ENCODE results near the gene VSTM2B. TPM values are rescaled to one million over a fixed set of nuclear protein-coding genes. Genes with fewer than 3 reads are reported as not detected.

VSTM2B gene
- total and polyA plus RNA-seq, 2 of the 4 experiments (the other 2 are of a cell fraction): not detected

DNA sequence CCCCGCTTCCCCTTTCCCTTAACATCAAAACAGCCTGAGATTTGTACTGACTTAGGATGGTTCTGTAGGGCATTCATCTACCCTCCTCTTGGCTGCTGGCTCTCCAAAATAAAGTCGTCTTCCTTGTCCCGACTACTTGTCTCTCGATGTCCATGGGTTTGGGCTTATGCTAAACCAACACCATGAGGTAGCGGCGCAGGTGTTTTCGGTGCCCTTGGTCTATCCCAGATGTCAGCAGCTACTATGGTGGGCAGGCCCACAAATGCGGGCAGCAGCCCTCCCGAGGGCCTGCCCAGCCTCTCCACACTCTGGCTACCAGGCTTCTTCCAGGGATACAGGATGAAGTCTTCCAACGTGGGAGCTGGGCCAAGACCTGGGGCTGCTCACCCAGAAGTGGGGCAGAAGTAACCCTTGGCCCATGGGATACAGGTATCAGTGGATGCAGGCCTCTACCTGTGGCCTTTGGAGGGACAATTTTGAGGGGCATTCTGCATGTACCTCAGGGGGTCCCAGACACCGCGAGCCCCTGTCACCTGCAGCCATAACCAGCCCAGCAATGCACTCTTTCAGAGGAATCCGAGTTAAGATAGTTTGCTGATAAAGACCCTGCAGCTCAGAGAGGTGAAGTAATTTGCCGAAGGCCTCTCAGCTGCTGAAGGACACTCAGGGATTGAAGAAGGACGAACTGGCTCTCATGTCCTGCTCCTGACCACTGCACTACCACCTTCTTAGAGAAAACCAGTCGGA lies 47.8 kb upstream of the VSTM2B start:
- no peak overlapping the region for H2BK15ac ChIP-seq (ENCODE audit: low read depth, low read length)
- H3K36me3 ChIP-seq (ENCODE audit: control insufficient read depth, insufficient read depth, low read length): no peaks in the 10 kb centered on the region
- no peaks in the 10 kb centered on the region for H3K27me3 ChIP-seq (ENCODE audit: control insufficient read depth, insufficient read depth, low read length)
- no peak overlapping the region for H2BK5ac ChIP-seq (ENCODE audit: low read depth, low read length, poor library complexity, severe bottlenecking)
- H2BK120ac ChIP-seq (ENCODE audit: low read depth, low read length): no peak overlapping the region
- H3K23ac ChIP-seq (ENCODE audit: low read depth, low read length): no peak overlapping the region
- H3K4me3 ChIP-seq (ENCODE audit: insufficient read depth, low read depth, low read length): no peak overlapping the region
- H2AK9ac ChIP-seq (replicated peaks; ENCODE audit: low read depth, low read length, poor library complexity): no peak overlapping the region
- TF ChIP-seq CTCF (conservative IDR thresholded peaks at IDR 0.05; ENCODE audit: low read depth, low read length): no peak
- TF ChIP-seq BHLHE40 (IDR thresholded peaks at IDR 0.05; ENCODE audit: low read depth, low read length): no peak
- TF ChIP-seq RFX5 (IDR thresholded peaks at IDR 0.05; ENCODE audit: low read depth, low read length): no peak
- no peak for TF ChIP-seq RCOR1 (IDR thresholded peaks at IDR 0.05; ENCODE audit: insufficient replicate concordance, low read length)
- TF ChIP-seq MXI1 (IDR thresholded peaks at IDR 0.05; ENCODE audit: borderline replicate concordance, low read depth, low read length): no peak
- no peak for TF ChIP-seq NFE2L2 (IDR thresholded peaks at IDR 0.05; ENCODE audit: low read depth, low read length)
- no peak for TF ChIP-seq CHD1 (IDR thresholded peaks at IDR 0.05; ENCODE audit: low read depth, low read length)
- no peak for TF ChIP-seq RAD21 (IDR thresholded peaks at IDR 0.05; ENCODE audit: low read length)
- TF ChIP-seq MAFK (IDR thresholded peaks at IDR 0.05; ENCODE audit: low read depth, low read length): no peak
- no peak for TF ChIP-seq CEBPB (IDR thresholded peaks at IDR 0.05; ENCODE audit: low read depth, low read length)
- no peak for TF ChIP-seq USF2 (IDR thresholded peaks at IDR 0.05; ENCODE audit: low read depth, low read length)
- TF ChIP-seq FOS (IDR thresholded peaks at IDR 0.05; ENCODE audit: low read depth, low read length): no peak
- TF ChIP-seq ELK1 (IDR thresholded peaks at IDR 0.05; ENCODE audit: borderline replicate concordance, low read depth, low read length): no peak
- no peak for TF ChIP-seq SMC3 (IDR thresholded peaks at IDR 0.05; ENCODE audit: low read depth, low read length)
- no peak for TF ChIP-seq MAZ (IDR thresholded peaks at IDR 0.05; ENCODE audit: borderline replicate concordance, low read depth, low read length)
- TF ChIP-seq POLR2A (IDR thresholded peaks at IDR 0.05; ENCODE audit: low read depth, low read length): no peak
- DNase-seq (no peak), ATAC-seq (ENCODE audit: low read depth) (no peak)
- BruUV-seq (replicated peaks): no TSS peak
- H3K18ac ChIP-seq (ENCODE audit: low read depth, low read length): no peak overlapping the region
- H2AFZ ChIP-seq (replicated peaks; ENCODE audit: low read length, poor library complexity): no peak overlapping the region
- H2AK5ac ChIP-seq (ENCODE audit: low read depth, low read length): no peak overlapping the region
- H4K20me1 ChIP-seq (ENCODE audit: insufficient read depth, low read length): no peaks in the 10 kb centered on the region
- ChIA-PET POLR2A (ENCODE audit: unreplicated experiment) (no interaction called here), CTCF (no interaction called here)
- H3K9me3 ChIP-seq (ENCODE audit: control insufficient read depth, insufficient read depth, low read length): peaks cover 7% of the 10 kb centered on the region; the same call in 1 of the 2 replicates
- no peak overlapping the region for H3K56ac ChIP-seq (ENCODE audit: extremely low read depth, insufficient read depth, low read length)
- WGBS, 2 experiments (ENCODE audit: extremely low coverage in 2 of 2, insufficient read length in 1 of 2): no CpG with 5 or more reads among the region's 16 CpGs
- H2BK20ac ChIP-seq (ENCODE audit: low read depth, low read length): no peak overlapping the region
- intact Hi-C loops (cut with micrococcal nuclease) (loop anchor here (10.0 kb wide), 1 partner anchor 113 kb away; no protein-coding TSS in a partner anchor), dilution Hi-C loops (cut with HindIII; ENCODE audit: low sequenced_read_pairs, unreplicated experiment) (no loop called here), in situ Hi-C loops (cut with MboI; ENCODE audit: low sequenced_read_pairs) (no loop called here)
- H4K5ac ChIP-seq (ENCODE audit: low read depth, low read length): no peak overlapping the region
- H3K14ac ChIP-seq (replicated peaks; ENCODE audit: low read depth, low read length): no peak overlapping the region
- H3K27ac ChIP-seq (ENCODE audit: insufficient read depth, low read length): no peak overlapping the region
- no peaks in the 10 kb centered on the region for H3K79me1 ChIP-seq (ENCODE audit: low read depth in 1 of 2, low read length in 2 of 2)
- no peak overlapping the region for H4K8ac ChIP-seq (ENCODE audit: low read depth in 2 of 2, low read length in 2 of 2)
- no peak overlapping the region for H4K91ac ChIP-seq (ENCODE audit: insufficient read depth, low read depth, low read length)
- no peak overlapping the region for H3K4ac ChIP-seq (ENCODE audit: low read depth, low read length)
- no peak overlapping the region for H3K4me2 ChIP-seq (ENCODE audit: low read depth, low read length)
- no peak overlapping the region for H3K9ac ChIP-seq (ENCODE audit: low read depth, low read length)
- H3K4me1 ChIP-seq (ENCODE audit: control insufficient read depth, insufficient read depth, low read length): no peaks in the 10 kb centered on the region
- no peaks in the 10 kb centered on the region for H3K9me1 ChIP-seq (ENCODE audit: insufficient read depth, low read length)

Measured in IMR-90 (cell line).